Fibroblast of lung (primary cell): Measurements from ENCODE around the gene NR1H4. TPM values are rescaled to one million over a fixed set of nuclear protein-coding genes. Genes with fewer than 3 reads are reported as not detected.

Source experiments
- DNase-seq, 2 donors: peaks; one replicate each; pipeline versions ENCODE4 v3.0.0 to v3.0.0-alpha.2; 2010; ENCODE audit warnings: low read depth in 2 of 2
- H2AFZ ChIP-seq: 2 replicates; pipeline ENCODE4 v1.5.1; 2012; ENCODE audit warnings: low read length, control low read depth, inconsistent platforms
- H3K27ac ChIP-seq: 2 replicates; pipeline ENCODE4 v1.5.1; 2011; ENCODE audit warnings: low read length, control low read depth; ENCODE audit not compliant: insufficient read depth
- H3K27me3 ChIP-seq: 2 replicates; pipeline ENCODE4 v1.5.1; 2011; ENCODE audit warnings: mild to moderate bottlenecking, low read length; ENCODE audit not compliant: control insufficient read depth, insufficient read depth
- H3K36me3 ChIP-seq: 2 replicates; pipeline ENCODE4 v1.5.1; 2011; ENCODE audit warnings: low read length; ENCODE audit not compliant: control insufficient read depth, insufficient read depth
- H3K4me1 ChIP-seq: 2 replicates; pipeline ENCODE4 v1.5.1; 2011; ENCODE audit warnings: low read length; ENCODE audit not compliant: control insufficient read depth, insufficient read depth; ENCODE audit errors: extremely low read depth
- H3K4me2 ChIP-seq: 2 replicates; pipeline ENCODE4 v1.5.1; 2011; ENCODE audit warnings: low read length, control low read depth; ENCODE audit not compliant: insufficient read depth; ENCODE audit errors: extremely low read depth
- H3K4me3 ChIP-seq, 4 experiments: fragments of 200-600 bp in 1 of 4; sonication (generic) in 1 of 4; replicated peaks in 1 of 4; 2 replicates each; pipeline ENCODE4 v1.5.1; 2011 to 2016; ENCODE audit warnings: low read length in 4 of 4, low read depth in 3 of 4, mild to moderate bottlenecking in 3 of 4, control low read depth in 2 of 4, inconsistent platforms in 1 of 4, mixed read lengths in 1 of 4; ENCODE audit not compliant: insufficient read depth in 1 of 4; ENCODE audit errors: control extremely low read depth in 1 of 4
- H3K79me2 ChIP-seq: 2 replicates; pipeline ENCODE4 v1.5.1; 2012; ENCODE audit warnings: mild to moderate bottlenecking, low read length, inconsistent platforms; ENCODE audit not compliant: control insufficient read depth, insufficient read depth
- H3K9ac ChIP-seq: 2 replicates; pipeline ENCODE4 v1.5.1; 2011; ENCODE audit warnings: mild to moderate bottlenecking, low read length, control low read depth; ENCODE audit not compliant: insufficient read depth
- H3K9me3 ChIP-seq: 2 replicates; pipeline ENCODE4 v1.5.1; 2012; ENCODE audit warnings: low read depth, low read length; ENCODE audit not compliant: control insufficient read depth, insufficient read depth
- H4K20me1 ChIP-seq: 2 replicates; pipeline ENCODE4 v1.5.1; 2011; ENCODE audit warnings: low read length; ENCODE audit not compliant: control insufficient read depth, insufficient read depth; ENCODE audit errors: extremely low read depth
- EZH2 ChIP-seq: IDR thresholded peaks from 2 replicates; pipeline ENCODE4 v1.5.1; 2012; ENCODE audit warnings: low read length, control low read depth, mild to moderate bottlenecking; ENCODE audit errors: missing control alignments
- polyA plus RNA-seq, 2 donors: library from polyadenylated mRNA; depleted of rRNA in 1 of 2; stranded (reverse) in 1 of 2; unstranded in 1 of 2; fragments of >200 nt; gene quantifications; 2 replicates each; pipeline ENCODE4 v1.2.1, GENCODE V29; 2011 to 2012; ENCODE audit warnings: missing spikeins in 1 of 2
- total RNA-seq: library from RNA; depleted of rRNA; stranded (reverse); fragments of >200 nt; gene quantifications from 2 replicates; pipeline ENCODE4 v1.2.1, GENCODE V29; 2014
- TF ChIP-seq, protein P1 (sequence below), 2 donors: IDR thresholded peaks in 1 of 2; conservative IDR thresholded peaks in 1 of 2; 1 replicate in 1 of 2; 2 replicates in 1 of 2; pipeline ENCODE4 v1.5.1; 2011 to 2012; ENCODE audit warnings: low read length in 2 of 2, control low read depth in 1 of 2, inconsistent platforms in 1 of 2, low read depth in 1 of 2, mild to moderate bottlenecking in 1 of 2

The NR1H4 gene
- total and polyA plus RNA-seq, 2 donors (not counting 1 experiment from before 2014, with no cell fraction given) = not detected

DNA sequence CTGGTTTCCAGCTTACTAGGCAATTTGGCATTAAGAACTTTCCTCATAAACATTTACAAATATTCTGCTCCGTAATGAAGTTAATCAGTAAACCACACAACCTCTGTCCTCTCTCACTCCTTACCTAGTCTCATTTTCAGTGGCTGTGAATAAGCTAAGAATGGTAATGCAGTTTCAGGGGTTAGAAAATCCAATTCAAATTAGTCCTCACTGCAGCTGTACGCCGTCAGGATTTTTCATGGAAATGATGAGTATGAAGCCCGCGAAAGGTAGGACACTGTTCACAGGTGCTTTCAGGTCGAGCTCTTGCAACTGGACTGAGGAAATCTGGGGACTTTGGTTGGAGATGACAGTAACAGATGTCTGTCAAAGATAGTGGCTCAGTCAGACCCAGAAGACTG is 29.6 kb downstream of the NR1H4 start:
- DNase-seq = no peak
- TF ChIP-seq, protein P1, sequence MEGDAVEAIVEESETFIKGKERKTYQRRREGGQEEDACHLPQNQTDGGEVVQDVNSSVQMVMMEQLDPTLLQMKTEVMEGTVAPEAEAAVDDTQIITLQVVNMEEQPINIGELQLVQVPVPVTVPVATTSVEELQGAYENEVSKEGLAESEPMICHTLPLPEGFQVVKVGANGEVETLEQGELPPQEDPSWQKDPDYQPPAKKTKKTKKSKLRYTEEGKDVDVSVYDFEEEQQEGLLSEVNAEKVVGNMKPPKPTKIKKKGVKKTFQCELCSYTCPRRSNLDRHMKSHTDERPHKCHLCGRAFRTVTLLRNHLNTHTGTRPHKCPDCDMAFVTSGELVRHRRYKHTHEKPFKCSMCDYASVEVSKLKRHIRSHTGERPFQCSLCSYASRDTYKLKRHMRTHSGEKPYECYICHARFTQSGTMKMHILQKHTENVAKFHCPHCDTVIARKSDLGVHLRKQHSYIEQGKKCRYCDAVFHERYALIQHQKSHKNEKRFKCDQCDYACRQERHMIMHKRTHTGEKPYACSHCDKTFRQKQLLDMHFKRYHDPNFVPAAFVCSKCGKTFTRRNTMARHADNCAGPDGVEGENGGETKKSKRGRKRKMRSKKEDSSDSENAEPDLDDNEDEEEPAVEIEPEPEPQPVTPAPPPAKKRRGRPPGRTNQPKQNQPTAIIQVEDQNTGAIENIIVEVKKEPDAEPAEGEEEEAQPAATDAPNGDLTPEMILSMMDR (conservative IDR thresholded peaks at IDR 0.05 in 1 of 2, IDR thresholded peaks at IDR 0.05 in 1 of 2; ENCODE audit: low read depth in 1 of 2, low read length in 2 of 2) = no peak
- no peak for TF ChIP-seq EZH2
- no peaks in the 10 kb centered on the region for H3K79me2 ChIP-seq
- no peaks in the 10 kb centered on the region for H3K36me3 ChIP-seq
- H3K4me2 ChIP-seq = no peak overlapping the region
- H3K27me3 ChIP-seq = no peaks in the 10 kb centered on the region
- no peak overlapping the region for H3K9ac ChIP-seq
- H4K20me1 ChIP-seq = no peaks in the 10 kb centered on the region
- no peak overlapping the region for H2AFZ ChIP-seq
- H3K9me3 ChIP-seq = no peaks in the 10 kb centered on the region
- no peak overlapping the region for H3K4me3 ChIP-seq
- H3K27ac ChIP-seq = no peak overlapping the region
- H3K4me1 ChIP-seq = no peaks in the 10 kb centered on the region

DNA sequence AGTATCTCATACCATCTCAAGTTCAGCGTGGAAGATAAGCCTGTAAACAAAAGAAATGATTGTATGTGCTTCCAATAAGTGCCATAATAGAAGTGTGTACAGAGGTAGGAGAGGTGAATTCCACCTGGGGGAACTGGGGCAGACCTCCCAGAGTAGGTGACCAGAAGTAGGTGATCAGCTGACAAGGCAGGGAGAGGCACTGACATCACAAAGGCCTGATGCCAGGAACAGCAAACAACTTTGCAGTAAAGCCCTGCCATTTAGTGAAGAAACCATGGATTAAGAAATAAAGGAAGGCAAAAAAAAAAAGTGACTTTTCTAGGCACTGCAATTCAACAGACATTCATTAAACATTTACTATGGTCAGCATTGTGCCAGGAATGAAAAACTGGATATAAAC is 31.1 kb downstream of the NR1H4 start:
- H3K36me3 ChIP-seq = no peaks in the 10 kb centered on the region
- no peak for TF ChIP-seq EZH2
- TF ChIP-seq, protein P1 (conservative IDR thresholded peaks at IDR 0.05 in 1 of 2, IDR thresholded peaks at IDR 0.05 in 1 of 2; ENCODE audit: low read depth in 1 of 2, low read length in 2 of 2) = no peak
- H3K79me2 ChIP-seq = no peaks in the 10 kb centered on the region
- no peak overlapping the region for H2AFZ ChIP-seq
- H4K20me1 ChIP-seq = no peaks in the 10 kb centered on the region
- no peaks in the 10 kb centered on the region for H3K27me3 ChIP-seq
- no peak overlapping the region for H3K4me3 ChIP-seq
- no peak for DNase-seq
- H3K4me2 ChIP-seq = no peak overlapping the region
- H3K27ac ChIP-seq = no peak overlapping the region
- H3K9me3 ChIP-seq = no peaks in the 10 kb centered on the region
- no peak overlapping the region for H3K9ac ChIP-seq
- no peaks in the 10 kb centered on the region for H3K4me1 ChIP-seq

DNA sequence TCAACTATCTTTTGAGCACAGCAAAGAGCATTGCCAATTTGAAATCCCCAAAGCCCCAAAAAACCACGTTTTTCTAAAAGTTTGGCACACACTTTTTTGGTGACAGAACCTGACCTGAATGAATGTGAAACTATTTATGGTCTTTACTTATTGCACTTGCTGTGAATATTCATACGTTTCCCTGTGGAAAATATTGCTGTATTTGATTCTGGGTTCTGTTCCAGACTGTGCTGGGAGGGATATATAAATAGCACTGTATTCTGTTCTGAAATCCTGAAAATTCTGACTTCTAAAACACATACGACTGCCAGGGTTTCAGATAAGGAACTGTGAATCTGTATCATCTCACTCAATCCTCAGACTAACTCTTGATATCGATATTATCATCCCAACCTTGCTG is 35.1 kb downstream of the NR1H4 start:
- H3K79me2 ChIP-seq = no peaks in the 10 kb centered on the region
- no peak overlapping the region for H3K4me2 ChIP-seq
- TF ChIP-seq, protein P1 (conservative IDR thresholded peaks at IDR 0.05 in 1 of 2, IDR thresholded peaks at IDR 0.05 in 1 of 2; ENCODE audit: low read depth in 1 of 2, low read length in 2 of 2) = no peak
- no peak for TF ChIP-seq EZH2
- no peaks in the 10 kb centered on the region for H3K27me3 ChIP-seq
- H3K36me3 ChIP-seq = no peaks in the 10 kb centered on the region
- H3K4me3 ChIP-seq = no peak overlapping the region
- H4K20me1 ChIP-seq = no peaks in the 10 kb centered on the region
- no peak overlapping the region for H3K9ac ChIP-seq
- H3K27ac ChIP-seq = no peak overlapping the region
- H3K9me3 ChIP-seq = no peaks in the 10 kb centered on the region
- DNase-seq = no peak
- H2AFZ ChIP-seq = no peak overlapping the region
- H3K4me1 ChIP-seq = no peaks in the 10 kb centered on the region
